Nephron progenitor cell (in vitro differentiated cells): ENCODE measurements around the gene SERPINE1.

ENCODE experiments used
- DNase-seq: peaks from one replicate; pipeline ENCODE4 v3.0.0; 2021
- H3K27ac Mint-ChIP-seq: 2 replicates; pipeline ENCODE4 v1.8.0; 2021; ENCODE audit warnings: mild to moderate bottlenecking, moderate library complexity, mixed read lengths
- H3K27me3 Mint-ChIP-seq: 2 replicates; pipeline ENCODE4 v1.8.0; 2021; ENCODE audit warnings: mild to moderate bottlenecking, low read depth, mixed read lengths; ENCODE audit not compliant: poor library complexity
- H3K36me3 Mint-ChIP-seq: 2 replicates; pipeline ENCODE4 v1.8.0; 2021; ENCODE audit warnings: low read depth, mixed read lengths
- H3K4me1 Mint-ChIP-seq: 2 replicates; pipeline ENCODE4 v1.8.0; 2021; ENCODE audit warnings: mixed read lengths
- H3K4me3 Mint-ChIP-seq: 2 replicates; pipeline ENCODE4 v1.8.0; 2021; ENCODE audit warnings: mild to moderate bottlenecking, moderate library complexity, mixed read lengths
- H3K9me3 Mint-ChIP-seq: 2 replicates; pipeline ENCODE4 v1.8.0; 2021; ENCODE audit warnings: mild to moderate bottlenecking, moderate library complexity, mixed read lengths
- CTCF ChIP-seq: fragments of 200-600 bp; sonication (generic); IDR thresholded peaks from 2 replicates; pipeline ENCODE4 v1.5.0; 2021; ENCODE audit warnings: antibody characterized with exemption

SERPINE1 gene

GRCh38 chr7:101173752-101174244 is 46.9 kb downstream of the SERPINE1 start:
- no peak for TF ChIP-seq CTCF
- no peaks in the 10 kb centered on the region for H3K36me3 Mint-ChIP-seq
- H3K9me3 Mint-ChIP-seq: no peaks in the 10 kb centered on the region
- H3K4me1 Mint-ChIP-seq: peaks cover 40% of the 10 kb centered on the region
- no peak overlapping the region for H3K27ac Mint-ChIP-seq
- no peak overlapping the region for H3K4me3 Mint-ChIP-seq
- peak; percentile 66 for DNase-seq
- peaks cover 100% of the 10 kb centered on the region for H3K27me3 Mint-ChIP-seq

GRCh38 chr7:101174322-101174854 is 47.5 kb downstream of the SERPINE1 start:
- Mint-ChIP-seq H3K27ac (no peak overlapping the region), H3K9me3 (no peaks in the 10 kb centered on the region), H3K27me3 (peaks cover 100% of the 10 kb centered on the region), H3K4me1 (peaks cover 40% of the 10 kb centered on the region), H3K4me3 (no peak overlapping the region), H3K36me3 (no peaks in the 10 kb centered on the region)
- no peak for TF ChIP-seq CTCF
- no peak for DNase-seq

- no peak for TF ChIP-seq CTCF
- Mint-ChIP-seq H3K36me3 (no peaks in the 10 kb centered on the region), H3K9me3 (peaks cover 2% of the 10 kb centered on the region), H3K4me1 (peaks cover 34% of the 10 kb centered on the region), H3K27me3 (peaks cover 100% of the 10 kb centered on the region), H3K27ac (no peak overlapping the region), H3K4me3 (no peak overlapping the region)
- no peak for DNase-seq
These were observed 48.8 kb downstream of the SERPINE1 start for GRCh38 chr7:101175664-101176063.

DNA sequence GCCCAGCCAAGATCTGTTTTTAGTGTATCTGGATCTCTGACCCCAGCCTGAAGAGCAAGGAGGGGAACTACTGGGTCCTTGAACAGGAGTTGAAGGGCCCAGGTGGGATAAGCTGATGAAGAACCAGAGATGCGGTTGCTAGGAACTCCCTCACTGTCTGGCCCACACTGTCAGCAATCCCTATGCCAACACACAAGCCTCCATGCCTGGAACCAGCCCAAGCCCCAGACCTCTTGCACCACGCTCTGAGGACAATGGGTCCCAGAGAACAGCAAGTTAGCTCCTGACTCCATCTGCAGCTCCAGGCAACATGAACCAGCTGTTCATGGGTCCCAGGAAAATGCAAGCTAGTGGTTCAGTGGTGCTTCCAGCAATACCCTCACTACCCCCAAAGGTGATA is 50.7 kb downstream of the SERPINE1 start:
- H3K4me1 Mint-ChIP-seq: peaks cover 28% of the 10 kb centered on the region
- no peak for TF ChIP-seq CTCF
- H3K27me3 Mint-ChIP-seq: peaks cover 100% of the 10 kb centered on the region
- no peak for DNase-seq
- peaks cover 8% of the 10 kb centered on the region for H3K9me3 Mint-ChIP-seq
- H3K27ac Mint-ChIP-seq: no peak overlapping the region
- H3K36me3 Mint-ChIP-seq: no peaks in the 10 kb centered on the region
- no peak overlapping the region for H3K4me3 Mint-ChIP-seq

- Mint-ChIP-seq H3K27ac (no peak overlapping the region), H3K9me3 (peaks cover 10% of the 10 kb centered on the region), H3K4me1 (peaks cover 23% of the 10 kb centered on the region), H3K4me3 (peak overlapping the region; percentile 75), H3K36me3 (no peaks in the 10 kb centered on the region), H3K27me3 (peaks cover 90% of the 10 kb centered on the region)
- no peak for DNase-seq
- TF ChIP-seq CTCF: no peak
These were observed 52.2 kb downstream of the SERPINE1 start for GRCh38 chr7:101179117-101179516.

- H3K36me3 Mint-ChIP-seq: no peaks in the 10 kb centered on the region
- H3K4me1 Mint-ChIP-seq: peaks cover 21% of the 10 kb centered on the region
- no peak for TF ChIP-seq CTCF
- peaks cover 88% of the 10 kb centered on the region for H3K27me3 Mint-ChIP-seq
- no peak overlapping the region for H3K27ac Mint-ChIP-seq
- peak overlapping the region; percentile 75 for H3K4me3 Mint-ChIP-seq
- H3K9me3 Mint-ChIP-seq: peaks cover 10% of the 10 kb centered on the region
- DNase-seq: no peak
These were observed 52.8 kb downstream of the SERPINE1 start for GRCh38 chr7:101179713-101180112.
